Fibroblast of the aortic adventitia (primary cell): Measurements from ENCODE around the gene TMEM81. TPM values are rescaled to one million over a fixed set of nuclear protein-coding genes. Genes with fewer than 3 reads are reported as not detected.
A peak's percentile ranks its signal among the peaks of the same experiment; 100 is the strongest.

Experiments used
- DNase-seq: peaks from one replicate; pipeline ENCODE4 v3.0.0-alpha.2; 2010; ENCODE audit warnings: low read depth
- H3K4me3 ChIP-seq: 2 replicates; pipeline ENCODE4 v1.5.1; 2011; ENCODE audit warnings: low read depth, mild to moderate bottlenecking, control low read depth, low read length, moderate library complexity
- total RNA-seq: library from RNA; depleted of rRNA; stranded (reverse); fragments of >200 nt; gene quantifications from 2 replicates; pipeline ENCODE4 v1.2.3, GENCODE V29; 2012; ENCODE audit warnings: low replicate concordance
- TF ChIP-seq, protein P1 (sequence below): IDR thresholded peaks from 2 replicates; pipeline ENCODE4 v1.5.1; 2011; ENCODE audit warnings: mild to moderate bottlenecking, low read length, control low read depth, inconsistent platforms; ENCODE audit not compliant: insufficient read depth

Gene TMEM81
- total RNA-seq, 1 donor: 2.0 TPM

DNA sequence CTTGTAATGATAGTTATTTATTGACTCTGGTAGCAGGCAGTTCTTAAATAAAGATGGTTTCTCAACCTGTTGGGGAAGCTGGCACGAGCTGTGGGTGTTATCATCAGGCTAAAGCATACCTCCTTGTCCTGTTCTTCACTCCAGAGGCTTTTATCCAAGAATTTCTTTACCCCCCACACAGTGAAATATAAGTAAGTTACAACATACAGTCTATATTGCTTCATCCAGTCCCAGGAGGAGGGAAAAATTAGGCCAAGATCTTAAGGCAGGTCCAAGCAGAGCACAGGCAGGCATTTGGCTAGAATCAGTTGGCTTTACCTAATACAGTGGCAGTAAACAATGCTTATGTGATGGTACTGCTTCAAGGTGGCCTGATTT lies 6.3 kb downstream of the TMEM81 start:
- H3K4me3 ChIP-seq: no peak overlapping the region
- peak; percentile 69 for DNase-seq
- TF ChIP-seq, protein P1, sequence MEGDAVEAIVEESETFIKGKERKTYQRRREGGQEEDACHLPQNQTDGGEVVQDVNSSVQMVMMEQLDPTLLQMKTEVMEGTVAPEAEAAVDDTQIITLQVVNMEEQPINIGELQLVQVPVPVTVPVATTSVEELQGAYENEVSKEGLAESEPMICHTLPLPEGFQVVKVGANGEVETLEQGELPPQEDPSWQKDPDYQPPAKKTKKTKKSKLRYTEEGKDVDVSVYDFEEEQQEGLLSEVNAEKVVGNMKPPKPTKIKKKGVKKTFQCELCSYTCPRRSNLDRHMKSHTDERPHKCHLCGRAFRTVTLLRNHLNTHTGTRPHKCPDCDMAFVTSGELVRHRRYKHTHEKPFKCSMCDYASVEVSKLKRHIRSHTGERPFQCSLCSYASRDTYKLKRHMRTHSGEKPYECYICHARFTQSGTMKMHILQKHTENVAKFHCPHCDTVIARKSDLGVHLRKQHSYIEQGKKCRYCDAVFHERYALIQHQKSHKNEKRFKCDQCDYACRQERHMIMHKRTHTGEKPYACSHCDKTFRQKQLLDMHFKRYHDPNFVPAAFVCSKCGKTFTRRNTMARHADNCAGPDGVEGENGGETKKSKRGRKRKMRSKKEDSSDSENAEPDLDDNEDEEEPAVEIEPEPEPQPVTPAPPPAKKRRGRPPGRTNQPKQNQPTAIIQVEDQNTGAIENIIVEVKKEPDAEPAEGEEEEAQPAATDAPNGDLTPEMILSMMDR: no peak

GRCh38 chr1:205077158-205077933 lies 6.9 kb downstream of the TMEM81 start:
- H3K4me3 ChIP-seq: no peak overlapping the region
- peak; percentile 42 for DNase-seq
- TF ChIP-seq, protein P1: no peak

- DNase-seq: no peak
- TF ChIP-seq, protein P1: no peak
These were observed 8.0 kb downstream of the TMEM81 start for GRCh38 chr1:205076245-205076761.

DNA sequence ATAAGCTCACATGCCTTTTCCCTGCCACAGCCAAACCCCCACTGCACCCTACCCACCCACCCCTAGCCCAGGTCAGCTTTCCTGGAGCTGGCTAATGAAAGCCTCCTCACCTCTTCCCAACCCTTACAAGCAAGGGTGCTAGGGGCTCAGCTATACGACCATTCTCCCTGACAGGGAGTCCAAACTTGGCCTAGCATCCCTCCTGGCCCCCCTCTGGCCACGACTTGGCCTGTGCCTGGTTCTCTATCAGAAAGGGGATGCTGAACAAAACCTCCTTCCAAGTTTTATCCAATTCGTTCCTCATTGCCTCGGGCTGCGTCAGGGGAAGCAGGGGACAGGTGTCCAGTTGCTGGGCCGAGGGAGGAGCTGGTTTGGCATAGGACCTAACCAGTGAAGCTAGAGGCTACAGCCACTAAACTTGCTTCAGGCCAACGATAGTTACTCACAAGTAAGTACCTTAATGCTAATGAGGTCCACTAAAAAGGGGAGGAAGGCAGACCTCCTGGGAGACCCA lies 8.6 kb downstream of the TMEM81 start:
- no peak for DNase-seq
- TF ChIP-seq, protein P1: no peak
- no peak overlapping the region for H3K4me3 ChIP-seq

More at GRCh38 chr1:205076245-205076761, 8.0 kb downstream of the TMEM81 start:
- H3K4me3 ChIP-seq: no peak overlapping the region

- H3K4me3 ChIP-seq: no peak overlapping the region
- TF ChIP-seq, protein P1: no peak
- no peak for DNase-seq
These were observed 9.7 kb downstream of the TMEM81 start for GRCh38 chr1:205074513-205074912.

DNA sequence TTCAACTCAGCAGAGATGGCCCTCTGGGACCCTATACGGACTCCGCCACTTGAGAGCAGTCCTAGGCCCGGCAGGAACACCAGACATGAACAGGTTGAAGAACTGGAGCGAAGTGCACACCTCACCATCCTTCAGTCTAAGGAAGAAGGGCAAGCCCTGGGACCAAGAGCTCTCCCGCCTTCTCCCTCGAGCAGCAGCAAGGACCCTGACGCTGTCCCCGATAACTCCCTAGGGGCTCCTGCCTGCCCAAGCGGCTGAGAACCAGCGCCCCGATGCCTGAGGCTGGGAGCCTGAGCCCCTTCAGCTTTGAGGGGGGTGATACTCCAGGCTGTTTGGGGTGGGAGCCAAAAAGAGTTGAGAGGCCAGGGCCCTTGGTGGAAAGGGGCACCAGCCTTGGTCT lies 10.2 kb downstream of the TMEM81 start:
- H3K4me3 ChIP-seq: no peak overlapping the region
- DNase-seq: no peak
- TF ChIP-seq, protein P1: no peak
